ENCODE measurements around the gene APOL6.
"Not testable (repeated sequence)": the region's sequence is repeated elsewhere in the genome, so short reads cannot be mapped to it uniquely, and the experiment has no call there.

The APOL6 gene

DNA sequence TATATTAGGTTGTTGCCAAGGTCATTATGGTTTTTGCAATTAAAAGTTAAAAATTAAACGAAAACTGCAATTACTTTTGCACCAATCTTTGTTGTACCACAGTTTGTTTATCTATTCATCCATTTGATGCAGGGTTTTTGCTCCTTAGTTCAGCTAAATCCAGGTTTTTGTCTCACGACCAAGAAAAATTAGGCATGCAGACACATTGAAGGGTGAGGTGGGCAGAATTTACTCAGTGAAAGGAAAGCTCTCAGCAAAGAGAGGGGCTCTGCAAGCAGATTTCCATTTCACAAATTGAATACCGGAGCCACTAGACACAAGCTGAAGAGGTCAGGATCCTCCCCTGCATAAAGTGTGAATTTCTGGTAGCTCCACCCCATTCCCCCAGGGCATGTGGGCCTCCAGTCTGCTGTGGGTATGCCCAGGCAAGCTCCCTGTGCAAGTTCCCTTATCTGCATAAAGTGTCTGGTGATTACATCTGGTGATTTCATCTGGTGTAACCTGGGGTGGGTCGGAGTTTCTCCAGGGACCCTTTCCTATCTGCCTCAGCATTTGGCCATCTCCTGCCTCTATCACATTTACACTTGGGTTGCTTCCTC is 33.3 kb downstream of the APOL6 start:
- DNase-seq, result no peak

DNA sequence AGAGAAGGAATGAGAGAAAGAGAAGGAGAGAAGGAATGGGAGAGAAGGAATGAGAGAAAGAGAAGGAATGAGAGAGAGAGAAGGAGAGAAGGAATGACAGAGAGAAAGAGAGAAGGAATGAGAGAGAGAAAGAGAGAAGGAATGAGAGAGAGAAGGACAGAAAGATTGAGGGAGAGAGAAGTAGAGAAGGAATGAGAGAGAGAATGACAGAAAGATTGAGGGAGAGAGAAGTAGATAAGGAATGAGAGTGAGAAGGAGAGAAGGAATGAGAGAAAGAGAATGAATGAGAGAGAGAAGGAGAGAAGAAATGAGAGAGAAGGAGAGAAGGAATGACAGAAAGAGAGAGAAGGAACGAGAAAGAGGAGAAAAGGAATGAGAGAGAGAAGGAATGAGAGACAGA is 35.3 kb downstream of the APOL6 start:
- no peak for DNase-seq

DNA sequence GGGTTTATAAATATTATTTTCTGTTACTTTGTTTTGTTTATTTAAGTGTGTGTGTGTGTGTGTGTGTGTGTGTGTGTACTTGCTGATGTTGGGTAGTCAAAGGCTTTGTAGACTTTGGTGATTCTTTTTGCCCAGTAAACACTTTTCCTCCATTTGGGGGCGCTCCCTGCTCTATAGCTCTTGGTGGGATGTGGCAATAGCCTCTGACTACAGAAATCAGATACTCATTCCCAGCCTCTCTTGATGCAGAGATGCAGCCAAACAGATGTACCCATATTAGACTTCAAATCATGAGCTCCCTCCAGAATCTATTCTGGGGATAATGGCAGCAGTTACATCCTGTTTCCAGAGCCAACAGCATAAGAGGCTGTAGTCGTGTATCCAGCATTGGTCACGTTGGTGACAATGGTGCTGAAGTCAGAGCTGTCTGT is 36.0 kb downstream of the APOL6 start:
- DNase-seq, result no peak

DNA sequence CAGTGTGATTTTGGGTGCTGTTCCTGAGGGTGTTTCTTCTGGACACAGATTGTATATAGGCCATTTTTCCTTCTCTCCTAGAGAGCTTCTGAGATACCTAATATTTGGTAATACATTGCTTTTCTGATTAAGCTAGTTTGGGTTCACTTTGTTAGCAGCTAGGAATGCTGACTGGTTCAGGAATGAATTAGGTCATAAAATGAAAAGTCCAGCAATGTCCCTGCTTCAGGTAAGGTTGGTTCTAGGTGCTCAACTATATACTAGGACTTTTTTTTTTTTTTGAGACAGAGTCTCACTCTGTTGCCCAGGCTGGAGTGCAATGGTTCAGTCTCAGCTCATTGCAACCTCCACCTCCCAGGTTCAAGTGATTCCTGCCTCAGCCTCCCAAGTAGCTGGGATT is 36.5 kb downstream of the APOL6 start:
- DNase-seq, result no peak

DNA sequence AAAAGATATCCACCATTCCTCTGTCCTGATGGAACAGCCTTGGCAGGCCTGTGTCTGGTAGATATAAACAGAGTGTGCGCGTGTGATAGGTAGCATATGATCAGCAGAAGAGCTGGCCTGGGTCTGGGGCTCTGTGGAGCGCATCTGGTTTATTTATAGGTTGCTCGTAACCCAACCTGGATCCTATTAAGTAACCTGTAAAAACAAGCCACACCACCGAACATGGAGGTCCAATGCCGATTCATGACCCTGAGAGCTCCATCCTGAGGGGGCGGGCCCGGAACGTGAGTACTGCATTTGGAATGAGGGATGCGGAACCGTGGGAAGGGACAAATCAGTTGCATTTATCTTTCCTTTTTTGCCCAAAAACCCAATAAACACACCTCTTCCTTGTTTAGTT is 37.5 kb downstream of the APOL6 start:
- no peak for DNase-seq

DNA sequence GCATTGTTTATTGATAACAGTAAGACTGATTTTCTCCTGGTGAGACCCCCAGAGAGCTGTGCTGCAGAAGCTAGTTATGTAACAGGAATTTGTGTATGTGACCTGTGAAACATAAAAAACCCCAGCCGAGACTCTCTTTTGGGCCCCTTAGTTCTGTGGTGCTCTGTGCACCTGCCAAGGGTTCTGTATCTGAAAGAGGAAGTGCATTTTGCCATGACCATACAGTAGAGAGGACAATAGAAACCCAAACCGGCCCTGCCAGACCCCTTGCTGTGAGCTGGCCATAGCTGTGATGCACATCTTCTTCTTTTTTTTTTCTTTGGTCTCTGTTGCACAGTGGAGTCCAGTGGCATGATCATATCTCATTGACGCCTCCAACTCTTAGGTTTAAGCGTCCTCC is 38.1 kb downstream of the APOL6 start:
- DNase-seq, result no peak

DNA sequence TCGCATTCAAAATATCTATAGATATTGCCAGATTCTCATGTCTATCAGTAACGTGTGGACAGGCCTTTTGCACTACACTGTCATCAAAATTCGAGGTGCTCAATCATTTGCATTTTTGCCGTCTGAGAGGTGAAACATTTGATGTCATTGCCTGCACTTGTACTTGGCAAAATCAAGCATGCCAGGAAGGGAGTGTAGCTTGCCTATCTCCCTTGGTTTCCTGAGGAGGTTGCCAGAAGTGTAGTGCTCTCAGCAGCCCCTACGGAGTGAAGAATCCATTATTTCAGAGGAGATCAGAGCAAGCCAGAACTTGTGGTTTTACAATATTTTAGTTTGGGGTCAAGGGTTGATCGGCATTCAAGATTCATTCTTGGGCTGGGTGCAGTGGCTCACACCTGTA is 39.2 kb downstream of the APOL6 start:
- no peak for DNase-seq

DNA sequence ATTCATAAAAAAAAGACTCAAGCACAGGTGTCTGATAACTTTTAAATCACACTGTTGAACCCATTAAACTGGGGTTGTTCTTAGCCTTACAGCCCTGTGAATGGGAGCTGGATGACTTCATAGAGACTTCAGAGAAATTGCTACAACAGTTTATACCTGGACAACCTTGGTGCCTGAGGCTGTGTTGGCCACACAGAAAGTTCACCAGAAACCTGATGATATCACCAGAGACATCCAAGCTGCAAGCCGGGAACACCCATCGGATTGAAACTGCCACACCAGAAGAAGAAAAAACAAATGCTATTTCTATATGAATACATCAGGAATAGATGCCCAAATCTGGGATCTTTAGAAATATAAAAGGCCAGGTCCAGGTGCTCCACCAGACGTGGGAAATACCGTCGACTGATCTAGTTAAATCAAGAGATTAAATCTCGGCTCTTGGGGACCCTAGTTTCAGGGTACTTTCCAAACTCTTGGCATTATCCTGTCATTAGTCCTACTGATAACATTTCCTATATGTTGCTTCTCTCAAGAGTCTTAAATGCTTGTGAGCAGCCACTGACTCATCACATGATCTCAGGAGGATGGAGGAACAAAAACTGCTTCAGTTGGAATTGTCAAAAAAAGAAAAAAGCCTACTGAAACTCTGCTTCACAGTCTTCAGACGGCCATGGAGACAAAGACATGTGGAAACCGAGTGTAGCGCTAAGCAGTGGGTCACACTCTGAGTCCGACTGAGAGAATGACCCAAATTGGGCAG is 40.8 kb downstream of the APOL6 start:
- DNase-seq, result no peak

DNA sequence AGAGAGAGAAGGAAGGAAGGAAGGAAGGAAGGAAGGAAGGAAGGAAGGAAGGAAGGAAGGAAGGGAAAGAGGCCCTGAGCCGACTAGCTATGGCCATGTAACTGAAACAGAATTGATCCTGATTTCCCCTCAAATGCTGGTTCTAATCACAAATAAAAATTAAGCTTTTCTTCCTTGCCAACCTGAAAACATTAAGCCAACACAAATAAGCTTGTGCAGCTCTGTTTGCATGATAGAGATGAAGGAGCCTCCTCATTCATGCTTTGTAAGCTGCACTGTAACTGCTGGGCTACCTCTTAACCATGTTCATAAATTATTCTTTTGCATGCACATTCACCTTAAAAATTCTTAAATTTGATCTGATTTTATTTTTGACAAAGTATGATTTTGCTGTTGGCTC is 41.8 kb downstream of the APOL6 start:
- DNase-seq, result no peak

DNA sequence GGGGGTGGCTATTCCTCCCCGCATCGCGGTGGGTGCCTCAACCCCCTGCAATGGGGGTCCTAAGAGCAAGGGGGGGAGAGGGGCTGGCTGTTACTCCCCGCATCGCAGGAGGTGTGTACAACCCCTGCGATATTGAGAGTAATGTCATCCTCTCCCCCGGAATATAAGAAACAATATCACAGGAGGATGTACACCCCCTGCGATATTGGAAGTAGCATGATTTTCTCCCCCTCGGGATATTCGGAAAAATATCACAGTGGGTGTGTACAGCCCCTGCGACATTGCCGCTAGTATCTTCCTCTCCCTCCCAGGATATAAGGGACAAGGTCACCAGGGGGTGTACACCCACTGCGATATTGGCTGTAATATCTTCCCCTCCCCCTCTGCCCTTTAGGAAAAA is 47.0 kb downstream of the APOL6 start:
- DNase-seq, result no peak

DNA sequence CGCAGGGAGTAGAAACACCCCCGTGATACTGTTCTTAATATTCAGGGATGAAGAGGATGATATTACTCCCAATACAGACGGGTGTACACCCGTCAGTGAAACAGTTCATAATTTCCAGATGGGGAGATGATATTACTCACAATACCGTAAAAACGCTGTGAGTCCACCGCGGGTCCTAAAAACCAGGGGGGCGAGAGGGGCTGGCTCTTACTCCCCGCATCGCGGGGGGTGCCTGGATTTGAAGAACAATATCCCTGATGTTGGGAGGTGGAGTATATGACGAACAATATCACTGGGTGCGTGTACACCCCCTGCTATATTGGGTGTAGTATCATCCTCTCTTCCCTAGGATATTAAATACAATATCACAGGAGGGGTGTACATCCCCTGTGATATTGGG is 48.9 kb downstream of the APOL6 start:
- peak; percentile 16 for DNase-seq

DNA sequence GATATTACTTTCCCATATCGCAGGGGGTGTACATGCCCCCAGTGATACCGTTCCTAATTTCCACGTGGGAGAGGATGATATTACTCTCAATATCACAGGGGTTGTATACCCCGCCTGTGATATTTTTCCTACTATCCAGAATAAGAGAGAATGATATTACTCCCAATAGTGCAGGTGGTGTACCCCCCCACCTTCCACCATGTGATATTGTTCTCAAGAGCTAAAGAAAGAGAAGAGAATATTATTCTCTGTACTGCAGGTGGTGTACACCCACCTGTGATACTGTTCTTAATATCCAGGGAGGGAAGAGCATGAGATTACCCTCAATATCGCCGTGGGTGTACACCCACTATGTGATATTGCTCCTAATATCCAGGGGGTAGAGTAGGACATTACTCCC is 51.6 kb downstream of the APOL6 start:
- not testable (repeated sequence) for DNase-seq

DNA sequence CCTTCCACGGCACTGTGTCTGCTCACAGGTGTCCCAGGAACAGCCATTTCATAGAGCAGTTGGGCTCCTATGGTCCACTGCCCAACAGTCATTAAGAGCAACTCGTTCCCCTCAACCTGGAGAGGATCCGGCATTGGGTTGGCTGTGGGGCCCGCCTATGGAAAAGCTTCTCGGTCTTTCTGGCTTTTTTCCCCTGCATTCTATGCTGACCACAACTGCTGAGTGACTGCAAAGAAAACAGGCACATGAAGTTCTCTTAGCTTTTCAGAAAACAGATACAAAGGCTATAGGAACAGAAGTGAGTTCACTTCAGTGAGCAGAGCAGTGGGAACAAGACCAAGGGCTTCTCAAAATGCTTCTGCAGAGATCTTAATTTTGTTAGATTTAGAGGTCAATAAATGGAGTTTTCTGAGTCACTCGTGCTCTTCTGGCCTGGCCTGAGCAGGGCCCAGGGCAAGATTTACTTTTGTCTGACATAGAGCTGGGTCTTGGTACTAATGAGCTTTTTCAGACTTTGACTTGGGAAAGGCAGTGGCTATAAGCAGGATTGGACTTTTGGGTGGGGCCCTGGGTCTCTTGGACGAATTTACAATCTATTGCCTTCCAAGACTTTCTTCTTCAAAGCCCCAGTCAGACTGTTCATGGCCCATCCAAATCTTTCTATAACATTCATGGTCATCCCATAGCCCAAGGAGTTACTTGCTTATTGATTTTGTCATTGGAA is 55.8 kb downstream of the APOL6 start:
- no peak for DNase-seq

DNA sequence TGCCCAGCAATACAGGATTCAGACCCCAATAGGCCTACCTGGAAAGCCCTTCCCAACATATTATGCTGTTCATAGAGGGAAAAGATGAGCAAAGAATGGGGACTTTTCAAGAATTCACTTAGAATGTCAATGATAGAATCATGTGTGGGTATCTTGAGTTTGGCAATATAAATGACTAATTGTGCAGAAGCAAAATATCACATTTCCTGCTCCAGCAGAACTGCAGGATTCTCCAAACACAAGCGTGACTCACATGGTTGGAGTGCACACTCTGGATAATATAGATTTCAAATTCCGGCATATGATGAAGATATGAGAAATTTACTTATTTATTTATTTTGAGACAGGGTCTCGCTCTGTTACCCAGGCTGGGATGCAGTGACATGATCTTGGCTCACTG is 56.9 kb downstream of the APOL6 start:
- no peak for DNase-seq

DNA sequence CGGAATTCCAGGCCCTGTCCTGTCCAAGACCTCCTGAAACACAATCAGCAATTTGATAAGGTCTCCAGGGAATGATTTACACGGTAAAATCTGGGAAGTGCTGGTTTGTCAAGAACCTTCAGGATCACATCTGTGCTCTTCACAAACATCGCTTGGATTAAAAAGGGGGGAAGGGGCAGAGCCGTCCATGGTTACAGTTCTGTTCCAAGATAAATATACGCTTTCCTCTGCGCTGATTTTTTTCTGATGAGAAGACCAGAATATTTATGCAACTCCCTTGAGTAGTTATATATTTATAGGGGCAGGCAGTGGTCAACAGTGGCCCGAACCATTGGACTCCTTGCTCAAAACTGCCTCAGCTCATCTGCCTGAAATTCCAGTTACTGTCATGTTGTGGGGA is 60.2 kb downstream of the APOL6 start:
- no peak for DNase-seq

DNA sequence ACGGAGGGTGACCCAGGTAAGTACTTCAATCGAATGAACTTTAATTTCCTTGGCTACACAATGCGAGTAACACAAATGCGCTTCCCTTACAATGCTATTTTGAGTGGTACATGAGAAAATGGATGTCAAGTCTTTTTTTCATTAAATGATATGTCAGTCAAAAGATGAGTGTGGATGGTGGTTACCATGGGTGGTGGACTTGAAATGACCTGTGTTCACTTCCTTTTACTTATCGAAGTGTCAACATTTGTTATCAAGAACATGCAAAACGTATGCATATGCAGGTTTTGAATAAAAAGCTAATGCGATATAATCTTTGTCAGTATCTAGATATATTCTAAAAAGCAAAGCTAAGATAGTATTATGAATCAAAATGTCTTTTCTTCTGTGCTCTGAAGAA is 60.7 kb downstream of the APOL6 start:
- no peak for DNase-seq

DNA sequence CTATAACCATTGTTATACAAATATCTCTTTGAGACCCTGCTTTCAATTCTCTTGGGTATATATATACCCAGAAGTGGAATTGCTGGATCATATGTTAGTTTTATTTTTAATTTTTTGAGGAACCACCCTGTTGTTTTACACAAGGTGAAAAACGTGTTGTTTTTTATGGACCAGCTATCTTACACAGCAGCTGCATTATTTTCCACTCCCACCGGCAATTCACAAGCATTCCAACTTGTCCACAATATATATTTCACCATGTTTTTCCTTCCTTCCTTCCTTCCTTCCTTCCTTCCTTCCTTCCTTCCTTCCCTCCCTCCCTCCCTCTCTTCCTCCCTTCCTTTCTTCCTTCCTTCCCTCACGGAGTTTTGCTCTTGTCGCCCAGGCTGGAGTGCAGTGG is 63.1 kb downstream of the APOL6 start:
- no peak for DNase-seq

DNA sequence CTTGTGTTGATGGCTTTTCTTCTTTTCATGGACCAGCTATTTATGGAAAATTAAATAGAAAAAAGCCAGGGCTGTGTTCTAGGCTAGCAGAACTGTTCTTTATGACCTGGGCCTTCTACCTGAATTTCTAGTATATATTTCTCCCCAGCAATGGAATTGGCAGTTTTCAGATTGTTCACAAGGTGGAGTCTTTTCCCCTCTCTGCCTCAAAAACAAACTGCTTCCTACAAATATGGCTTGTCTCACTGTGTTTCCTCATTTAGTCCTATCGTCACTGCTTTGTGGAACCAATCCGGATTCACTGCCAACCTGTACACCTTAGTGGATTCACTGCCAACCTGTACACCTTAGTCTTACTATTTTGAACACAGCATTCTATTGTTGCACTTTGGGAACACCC is 64.4 kb downstream of the APOL6 start:
- no peak for DNase-seq

DNA sequence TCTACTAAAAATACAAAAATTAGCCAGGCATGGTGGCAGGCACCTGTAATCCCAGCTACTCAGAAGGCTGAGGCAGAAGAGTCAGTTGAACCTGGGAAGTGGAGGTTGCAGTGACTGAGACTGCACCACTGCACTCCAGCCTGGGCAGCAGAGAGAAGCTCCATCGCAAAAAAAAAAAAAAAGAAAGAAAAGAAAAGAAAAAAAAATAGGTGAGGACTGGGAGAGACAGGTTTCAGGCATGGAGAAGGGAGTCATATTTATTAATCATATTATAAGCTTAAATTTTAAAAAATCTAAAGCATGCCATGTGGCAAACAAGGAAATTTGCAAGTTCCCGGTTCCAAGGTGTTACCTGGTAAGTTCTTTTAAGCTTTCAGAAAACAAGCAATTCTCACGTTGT is 69.3 kb downstream of the APOL6 start, which contains the start of gene APOL5:
Gene APOL5 (plus strand): TSS at position 301 of the 400 bp plus-strand sequence. CDS start 0 bp downstream, at position 301.
- no peak for DNase-seq
